NCI-H2196 treated with DMSO at 0.1 percent for 48 hours (cell line): ENCODE measurements around the gene ETV7.
"Not testable (repeated sequence)": the region's sequence is repeated elsewhere in the genome, so short reads cannot be mapped to it uniquely, and the experiment has no call there.

ENCODE experiments used
- DNase-seq: peaks from one replicate; lab custom pipeline; 2025; ENCODE audit not compliant: unreplicated experiment; lab: John Stamatoyannopoulos, UW

Gene ETV7

GRCh38 chr6:36387440-36388303 lies at the start of gene ETV7:
TSS of gene ETV7 (minus strand) at chr6:36387669. CDS start at chr6:36387541, 128 bp downstream.
- DNase-seq, result no peak

GRCh38 chr6:36436466-36436865 lies 49.0 kb upstream of the ETV7 start:
- no peak for DNase-seq

GRCh38 chr6:36432151-36432671 lies 44.7 kb upstream of the ETV7 start:
- DNase-seq, result no peak

GRCh38 chr6:36431197-36431596 lies 43.7 kb upstream of the ETV7 start:
- DNase-seq, result no peak

- no peak for DNase-seq
These were observed 42.9 kb upstream of the ETV7 start for GRCh38 chr6:36430351-36430750.

- no peak for DNase-seq
These were observed 41.4 kb upstream of the ETV7 start for GRCh38 chr6:36428911-36429310.

GRCh38 chr6:36426622-36427021 lies 39.2 kb upstream of the ETV7 start:
- no peak for DNase-seq

GRCh38 chr6:36423101-36423824 lies 35.8 kb upstream of the ETV7 start:
- DNase-seq, result peak; percentile 97

GRCh38 chr6:36422714-36423100 lies 35.2 kb upstream of the ETV7 start:
- no peak for DNase-seq

GRCh38 chr6:36419310-36419709 lies 31.8 kb upstream of the ETV7 start:
- DNase-seq, result no peak

- DNase-seq, result no peak
These were observed 31.1 kb upstream of the ETV7 start for GRCh38 chr6:36418558-36418957.

GRCh38 chr6:36414481-36414880 lies 27.0 kb upstream of the ETV7 start:
- DNase-seq, result no peak

GRCh38 chr6:36413489-36414480 lies 26.3 kb upstream of the ETV7 start:
- no peak for DNase-seq

- DNase-seq, result not testable (repeated sequence)
These were observed 22.2 kb upstream of the ETV7 start for GRCh38 chr6:36409718-36410117.

GRCh38 chr6:36404164-36404563 lies 16.7 kb upstream of the ETV7 start:
- no peak for DNase-seq

- DNase-seq, result no peak
These were observed 15.0 kb upstream of the ETV7 start for GRCh38 chr6:36402481-36402880.

GRCh38 chr6:36399970-36400369 lies 12.5 kb upstream of the ETV7 start:
- no peak for DNase-seq

- DNase-seq, result no peak
These were observed 5.2 kb upstream of the ETV7 start for GRCh38 chr6:36392621-36393020.

GRCh38 chr6:36389353-36389752 lies 1.9 kb upstream of the ETV7 start:
- DNase-seq, result no peak

GRCh38 chr6:36386495-36387439 lies 702 bp downstream of the ETV7 start:
- DNase-seq, result no peak
